ENCODE data around the gene TMPRSS9. TPM values are rescaled to one million over a fixed set of nuclear protein-coding genes. Genes with fewer than 3 reads are reported as not detected.

TMPRSS9 gene
- 0.17 TPM in 1 of 2 replicates, not detected in the other for total RNA-seq

DNA sequence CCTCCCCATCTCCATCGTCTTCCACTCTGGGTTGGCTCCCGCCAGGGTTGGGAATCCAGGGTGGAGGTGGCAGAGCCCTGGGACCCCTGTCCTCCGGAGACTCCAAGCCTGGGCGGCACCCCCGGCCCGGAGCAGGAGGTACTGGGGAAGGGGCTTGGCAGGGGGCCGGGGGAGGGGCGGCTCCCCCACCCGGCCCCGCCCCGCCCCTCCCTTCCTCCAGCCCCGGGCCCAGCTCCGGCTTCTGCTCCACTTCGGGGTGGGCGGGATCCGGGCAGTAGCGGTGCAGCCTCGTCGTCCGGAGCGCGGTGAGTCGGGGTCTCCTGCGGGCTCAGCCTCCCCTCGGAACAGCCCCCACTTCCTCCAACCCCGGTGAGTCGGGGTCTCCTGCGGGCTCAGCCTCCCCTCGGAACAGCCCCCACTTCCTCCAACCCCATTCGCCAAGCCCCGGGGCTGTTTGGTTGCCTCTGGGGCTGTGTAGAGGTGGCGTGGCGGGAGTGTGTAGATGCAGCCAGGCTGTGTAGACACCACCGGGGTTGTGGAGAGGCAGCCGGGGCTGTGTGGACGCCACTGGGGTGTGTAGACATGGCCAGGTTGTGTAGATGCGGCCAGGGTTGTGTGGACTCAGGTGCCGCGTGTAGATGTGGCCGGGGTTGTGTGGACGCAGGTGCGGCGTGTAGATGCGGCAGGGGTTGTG lies at the start of gene TMPRSS9:
TSS of gene TMPRSS9 (plus strand) at position 274 of the 694 bp plus-strand sequence. CDS start 29,521 bp downstream, outside the sequence.

DNA sequence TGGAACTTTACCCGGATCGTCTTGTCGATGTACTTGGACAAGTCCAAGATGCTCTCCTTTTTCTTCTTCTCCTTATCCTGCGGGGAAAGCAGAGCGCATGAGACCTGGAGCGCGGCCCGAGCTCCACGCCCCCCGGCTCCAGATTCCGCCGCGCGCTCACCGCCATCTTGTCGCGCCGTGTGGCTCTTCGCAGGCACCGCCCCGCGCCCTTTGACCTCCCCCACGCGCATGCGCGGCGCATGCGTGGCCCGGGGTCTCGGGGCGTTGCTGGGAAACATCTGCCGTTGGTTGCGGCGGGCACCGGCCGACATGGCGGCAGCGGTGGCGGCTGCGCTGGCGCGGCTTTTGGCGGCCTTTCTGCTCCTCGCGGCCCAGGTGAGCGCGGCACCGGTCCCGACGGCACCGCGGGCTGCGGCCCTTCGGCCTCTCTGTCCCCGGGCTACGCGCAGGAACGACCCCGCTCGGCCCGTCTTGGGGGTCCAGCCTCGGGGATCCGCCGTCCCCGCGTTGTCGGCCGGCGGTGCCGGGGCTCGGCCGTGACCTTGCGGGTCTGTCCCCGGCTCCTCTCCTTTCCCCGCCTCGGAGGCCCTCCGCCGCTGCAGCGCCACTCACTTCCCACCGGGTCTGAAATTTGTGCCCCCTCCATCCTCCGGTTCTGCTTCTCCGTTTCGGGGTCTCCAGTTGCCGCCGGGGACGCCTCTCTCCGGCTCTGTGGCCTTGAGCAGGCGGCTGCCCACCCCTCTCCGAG lies 31.5 kb upstream of the TMPRSS9 start, which contains the start of the genes LSM7 and SPPL2B:
TSS of gene LSM7 (minus strand) at position 186 of the 748 bp plus-strand sequence. CDS start at position 166, 20 bp downstream.
TSS of gene SPPL2B (plus strand) at position 284 of the 748 bp plus-strand sequence. CDS start at position 310, 26 bp downstream.

DNA sequence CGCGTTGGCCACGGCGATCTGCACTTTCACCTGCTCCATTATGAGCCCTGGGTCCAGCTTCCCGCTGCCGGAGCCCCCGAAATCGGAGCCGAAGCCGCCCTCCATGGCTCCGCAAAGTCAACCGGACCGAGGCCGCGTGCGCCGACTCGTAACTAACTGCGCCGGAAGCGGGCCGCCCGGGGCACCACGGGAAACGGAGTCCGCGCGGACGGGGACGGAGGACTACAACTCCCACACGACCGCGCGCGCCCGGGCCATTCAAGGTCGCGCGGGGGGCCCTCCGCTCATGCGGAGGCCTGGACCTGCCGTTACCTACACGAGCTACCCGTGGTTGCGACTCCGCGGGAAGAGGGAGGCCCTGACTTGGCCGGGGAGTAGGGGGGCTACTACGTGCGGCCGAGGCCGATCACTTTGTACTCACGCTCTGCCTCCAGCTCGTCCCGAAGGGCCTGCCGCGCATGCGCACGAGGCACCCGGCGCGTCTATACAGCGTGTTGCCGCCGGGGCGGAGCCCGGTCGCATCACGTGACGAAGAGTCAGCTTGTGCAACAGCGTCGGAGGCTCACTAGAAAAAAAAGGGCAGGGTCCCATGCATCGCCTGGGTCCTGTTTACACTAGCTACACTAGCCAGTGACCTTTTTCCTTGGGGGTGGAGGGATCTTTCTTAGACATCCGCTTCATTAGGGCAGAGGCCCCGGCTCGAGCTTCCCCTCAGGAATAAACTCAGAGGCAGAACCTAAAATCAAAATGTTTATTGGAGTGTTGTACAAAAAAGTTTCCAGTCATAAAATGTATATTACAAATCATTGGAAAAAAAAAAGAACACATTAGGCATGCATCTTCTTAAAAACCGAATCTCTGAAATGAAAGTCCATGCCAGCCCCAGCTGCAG lies 67.6 kb downstream of the TMPRSS9 start, which contains the start of gene TIMM13:
TSS of gene TIMM13 (minus strand) at position 158 of the 892 bp plus-strand sequence. CDS start at position 105, 53 bp downstream.

Other genes starting within 250 kb of the TMPRSS9 start
- gene AP3D1, start 208.7 kb upstream of the TMPRSS9 start, total RNA-seq, result 162 and 205 TPM in 2 replicates
- gene DOT1L, start 196.3 kb upstream of the TMPRSS9 start, total RNA-seq, result 7.8 and 8.6 TPM in 2 replicates
- 31.3 and 34.6 TPM in 2 replicates for gene PLEKHJ1, start 123.9 kb upstream of the TMPRSS9 start, total RNA-seq
- 43.5 and 57.9 TPM in 2 replicates for gene SF3A2, start 123.4 kb upstream of the TMPRSS9 start, total RNA-seq
- gene AMH, start 110.9 kb upstream of the TMPRSS9 start, total RNA-seq, result 0.52 and 1.3 TPM in 2 replicates
- 0.36 TPM in 1 of 2 replicates, not detected in the other for gene JSRP1, start 103.8 kb upstream of the TMPRSS9 start, total RNA-seq
- not detected in 2 replicates for gene PEAK3, start 78.1 kb upstream of the TMPRSS9 start, total RNA-seq
- gene LINGO3, start 52.1 kb upstream of the TMPRSS9 start, total RNA-seq, result not detected in 2 replicates
- gene LSM7, start 31.7 kb upstream of the TMPRSS9 start, total RNA-seq, result 35.3 and 46.2 TPM in 2 replicates
- gene SPPL2B, start 31.6 kb upstream of the TMPRSS9 start, total RNA-seq, result 45.7 and 64.5 TPM in 2 replicates
- 22.5 and 31.0 TPM in 2 replicates for gene TIMM13, start 67.3 kb downstream of the TMPRSS9 start, total RNA-seq
- gene LMNB2, start 96.7 kb downstream of the TMPRSS9 start, total RNA-seq, result 43.5 and 51.4 TPM in 2 replicates
- gene GADD45B, start 115.9 kb downstream of the TMPRSS9 start, total RNA-seq, result 16.9 and 20.5 TPM in 2 replicates